GM23248 (cell line): Measurements from ENCODE around the gene ZDHHC1. TPM values are rescaled to one million over a fixed set of nuclear protein-coding genes. Genes with fewer than 3 reads are reported as not detected.

Experiments used
- DNase-seq: peaks from one replicate; pipeline ENCODE4 v3.0.0-alpha.2; 2015
- H2AFZ ChIP-seq: fragments of 200-600 bp; sonication (generic); 2 replicates; pipeline ENCODE4 v1.6.1; 2016; ENCODE audit warnings: antibody characterized with exemption
- H3F3A ChIP-seq: fragments of 200-600 bp; sonication (generic); 2 replicates; pipeline ENCODE4 v1.6.1; 2016; ENCODE audit warnings: mild to moderate bottlenecking, antibody characterized with exemption, mixed run types; ENCODE audit not compliant: insufficient read depth
- H3K27ac ChIP-seq: fragments of 200-600 bp; sonication (generic); 2 replicates; pipeline ENCODE4 v1.5.1; 2016; ENCODE audit warnings: mild to moderate bottlenecking
- H3K27me3 ChIP-seq: fragments of 200-600 bp; sonication (generic); replicated peaks from 2 replicates; pipeline ENCODE4 v1.6.1; 2016; ENCODE audit warnings: mild to moderate bottlenecking; ENCODE audit not compliant: insufficient read depth
- H3K36me3 ChIP-seq: fragments of 200-600 bp; sonication (generic); 2 replicates; pipeline ENCODE4 v1.6.1; 2016; ENCODE audit warnings: low read depth, mild to moderate bottlenecking
- H3K4me1 ChIP-seq: fragments of 200-600 bp; sonication (generic); 2 replicates; pipeline ENCODE4 v1.6.1; 2016; ENCODE audit warnings: mild to moderate bottlenecking; ENCODE audit not compliant: insufficient read depth
- H3K4me2 ChIP-seq: fragments of 200-600 bp; sonication (generic); one replicate; pipeline ENCODE4 v1.6.1; 2016; ENCODE audit warnings: mild to moderate bottlenecking; ENCODE audit not compliant: unreplicated experiment
- H3K4me3 ChIP-seq: fragments of 200-600 bp; sonication (generic); 2 replicates; pipeline ENCODE4 v1.5.1; 2016; ENCODE audit warnings: mild to moderate bottlenecking
- H3K79me2 ChIP-seq: fragments of 200-600 bp; sonication (generic); 2 replicates; pipeline ENCODE4 v1.6.1; 2016; ENCODE audit warnings: mild to moderate bottlenecking; ENCODE audit not compliant: insufficient read depth
- H3K9ac ChIP-seq: fragments of 200-600 bp; sonication (generic); 2 replicates; pipeline ENCODE4 v1.6.1; 2016; ENCODE audit warnings: mild to moderate bottlenecking
- H3K9me2 ChIP-seq: fragments of 200-600 bp; sonication (generic); 2 replicates; pipeline ENCODE4 v1.6.1; 2016; ENCODE audit warnings: mixed run types, mild to moderate bottlenecking, moderate library complexity; ENCODE audit not compliant: insufficient read depth
- H3K9me3 ChIP-seq: fragments of 200-600 bp; sonication (generic); one replicate; pipeline ENCODE4 v1.6.1; 2017; ENCODE audit warnings: low read depth
- H4K20me1 ChIP-seq: fragments of 200-600 bp; sonication (generic); 2 replicates; pipeline ENCODE4 v1.6.0; 2016; ENCODE audit not compliant: insufficient read depth
- EZH2 ChIP-seq: fragments of 200-600 bp; sonication (generic); IDR thresholded peaks from 2 replicates; pipeline ENCODE4 v1.6.1; 2018; ENCODE audit warnings: antibody characterized with exemption, mild to moderate bottlenecking; ENCODE audit not compliant: insufficient read depth, poor library complexity, severe bottlenecking
- EZH2phosphoT487 ChIP-seq: fragments of 200-600 bp; sonication (generic); IDR thresholded peaks from 2 replicates; pipeline ENCODE4 v1.6.1; 2018; ENCODE audit warnings: antibody characterized with exemption, moderate library complexity, mild to moderate bottlenecking, low read depth; ENCODE audit not compliant: insufficient read depth
- WGBS, 2 experiments: methylation state at CpG; one replicate each; pipeline ENCODE4 v1.1.6; 2015 to 2017; ENCODE audit warnings: low lambda C conversion rate in 2 of 2, low coverage in 1 of 2; ENCODE audit errors: missing lambda C conversion rate in 2 of 2; 5-methylcytosine and 5-hydroxymethylcytosine counted together
- in situ Hi-C: fragments of 300-500 bp; cut with MboI; formaldehyde crosslinking; loops from 2 replicates; pipeline ENCODE4 v1.15.0; 2020
- polyA plus RNA-seq: library from polyadenylated mRNA; unstranded; fragments of >200 nt; fragmentation: Nextera tagmentation; extraction: Ambion mirVana; gene quantifications from 2 replicates; pipeline ENCODE4 v1.2.1, GENCODE V29; 2016
- total RNA-seq: library from RNA; depleted of rRNA; stranded (reverse); fragments of >200 nt; shearing (Covaris generic); gene quantifications from 2 replicates; pipeline ENCODE4 v1.2.3, GENCODE V29; 2014

ZDHHC1 gene
- total and polyA plus RNA-seq, 2 experiments from 2014 or later: 9.2 to 10.9 TPM

DNA sequence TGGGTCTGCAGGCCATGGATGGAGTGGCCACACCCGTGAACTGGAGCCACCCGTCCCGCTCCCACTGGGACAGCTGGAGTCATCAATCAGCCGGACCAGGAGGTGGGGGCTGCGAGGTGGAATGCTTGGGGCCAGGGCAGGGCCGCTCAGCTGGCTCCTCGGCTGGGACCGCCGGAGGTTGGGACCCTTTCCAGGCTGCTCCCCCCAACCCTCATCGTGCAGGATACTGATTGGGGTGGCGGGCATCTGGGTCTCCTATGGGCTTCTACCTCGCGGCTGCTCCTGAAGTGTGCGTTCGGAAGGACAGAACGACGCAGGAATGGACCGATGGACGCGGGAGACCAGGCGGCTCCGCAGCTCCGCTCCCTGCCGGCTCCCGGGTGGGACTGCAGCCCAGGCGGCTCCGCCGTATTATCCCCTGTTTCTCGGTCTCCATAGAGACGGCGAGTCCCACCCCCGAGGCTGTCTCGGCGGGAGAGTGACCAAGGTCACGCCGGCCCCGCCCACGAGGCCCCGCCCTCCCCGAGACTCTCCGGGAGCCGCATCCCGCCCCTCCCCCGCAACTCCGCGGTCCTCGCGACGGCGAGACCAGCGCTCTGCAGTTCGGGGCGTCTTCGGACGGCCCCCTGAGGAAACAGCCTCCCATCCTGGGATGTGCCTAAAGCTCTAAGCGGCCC, 23.0 kb downstream of the ZDHHC1 start, which contains the start of gene TPPP3:
TSS of gene TPPP3 (minus strand) at position 388 of the 677 bp plus-strand sequence. CDS start 2,387 bp downstream, outside the sequence.
- in situ Hi-C loops: no loop called here
- peak within 1 kb of the TSS; percentile 54 for H3K4me3 ChIP-seq
- peaks cover 6% of the 10 kb centered on the region; the same call in 1 of the 2 replicates for H3K4me1 ChIP-seq
- peak; percentile 91 for DNase-seq
- H3F3A ChIP-seq: no peaks in the 10 kb centered on the region
- no peaks in the 10 kb centered on the region for H3K9me3 ChIP-seq
- H3K36me3 ChIP-seq: no peaks in the 10 kb centered on the region
- peak within 1 kb of the TSS; percentile 64 for H2AFZ ChIP-seq
- H3K4me2 ChIP-seq: peak within 1 kb of the TSS; percentile 61
- peak within 1 kb of the TSS; percentile 69 for H3K9ac ChIP-seq
- no peaks in the 10 kb centered on the region for H3K27me3 ChIP-seq
- no peaks in the 10 kb centered on the region for H3K79me2 ChIP-seq
- 3 to 6% methylated on average over 39 to 48 of the region's 56 CpGs for WGBS, 2 experiments
- no peaks in the 10 kb centered on the region for H4K20me1 ChIP-seq
- TF ChIP-seq EZH2phosphoT487 (no peak), EZH2 (no peak)
- H3K27ac ChIP-seq: no peak within 1 kb of the TSS
- H3K9me2 ChIP-seq: no peaks in the 10 kb centered on the region

DNA sequence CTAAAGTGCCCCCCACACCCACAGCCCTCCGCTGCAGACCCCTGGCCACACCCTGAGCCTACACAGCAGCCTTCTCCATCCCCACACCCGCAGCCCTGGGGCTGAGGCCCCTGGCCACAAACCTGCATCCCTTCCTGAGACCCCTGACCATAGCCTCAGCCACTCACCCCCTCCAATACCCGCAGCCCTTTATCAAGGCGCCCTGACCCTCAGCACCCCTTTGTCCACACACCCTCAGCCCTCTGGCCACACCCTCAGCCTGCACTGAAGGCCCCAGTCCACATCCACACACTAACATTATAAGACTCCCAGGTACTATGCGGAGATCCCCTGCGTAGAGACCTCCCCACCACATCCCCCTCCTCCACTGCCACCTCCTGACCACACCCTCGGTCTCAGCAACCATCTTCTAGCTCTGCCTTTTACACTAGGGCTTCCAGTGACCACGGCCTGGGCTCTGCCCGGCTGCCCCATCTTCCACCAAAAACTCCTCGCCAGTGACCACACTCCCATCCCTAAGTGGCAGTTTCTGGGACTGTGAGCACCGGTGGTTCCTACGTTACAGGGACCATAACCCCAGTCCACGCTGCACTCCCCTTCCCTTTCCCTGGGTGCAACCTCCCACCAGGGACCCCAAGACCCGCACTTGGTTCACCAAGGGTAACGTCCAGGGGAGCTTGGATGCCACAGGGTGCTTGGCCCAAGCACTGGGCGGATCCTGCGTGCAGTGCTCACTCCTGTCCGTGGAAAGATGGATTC, 23.8 kb downstream of the ZDHHC1 start:
- H3F3A ChIP-seq: no peaks in the 10 kb centered on the region
- no peaks in the 10 kb centered on the region for H4K20me1 ChIP-seq
- TF ChIP-seq EZH2phosphoT487: no peak
- TF ChIP-seq EZH2: no peak
- no peaks in the 10 kb centered on the region for H3K9me3 ChIP-seq
- H3K4me1 ChIP-seq: peaks cover 6% of the 10 kb centered on the region; the same call in 1 of the 2 replicates
- peak overlapping the region; percentile 61 for H3K4me2 ChIP-seq
- peak overlapping the region; percentile 64 for H2AFZ ChIP-seq
- H3K27me3 ChIP-seq: no peaks in the 10 kb centered on the region
- H3K9ac ChIP-seq: peak overlapping the region; percentile 69
- H3K9me2 ChIP-seq: no peaks in the 10 kb centered on the region
- in situ Hi-C loops: no loop called here
- no peaks in the 10 kb centered on the region for H3K79me2 ChIP-seq
- DNase-seq: no peak
- WGBS, 2 experiments: 62 to 68% methylated on average over 18 of the region's 18 CpGs
- peak overlapping the region; percentile 54; the same call in 1 of the 2 replicates for H3K4me3 ChIP-seq
- H3K27ac ChIP-seq: no peak overlapping the region
- no peaks in the 10 kb centered on the region for H3K36me3 ChIP-seq

DNA sequence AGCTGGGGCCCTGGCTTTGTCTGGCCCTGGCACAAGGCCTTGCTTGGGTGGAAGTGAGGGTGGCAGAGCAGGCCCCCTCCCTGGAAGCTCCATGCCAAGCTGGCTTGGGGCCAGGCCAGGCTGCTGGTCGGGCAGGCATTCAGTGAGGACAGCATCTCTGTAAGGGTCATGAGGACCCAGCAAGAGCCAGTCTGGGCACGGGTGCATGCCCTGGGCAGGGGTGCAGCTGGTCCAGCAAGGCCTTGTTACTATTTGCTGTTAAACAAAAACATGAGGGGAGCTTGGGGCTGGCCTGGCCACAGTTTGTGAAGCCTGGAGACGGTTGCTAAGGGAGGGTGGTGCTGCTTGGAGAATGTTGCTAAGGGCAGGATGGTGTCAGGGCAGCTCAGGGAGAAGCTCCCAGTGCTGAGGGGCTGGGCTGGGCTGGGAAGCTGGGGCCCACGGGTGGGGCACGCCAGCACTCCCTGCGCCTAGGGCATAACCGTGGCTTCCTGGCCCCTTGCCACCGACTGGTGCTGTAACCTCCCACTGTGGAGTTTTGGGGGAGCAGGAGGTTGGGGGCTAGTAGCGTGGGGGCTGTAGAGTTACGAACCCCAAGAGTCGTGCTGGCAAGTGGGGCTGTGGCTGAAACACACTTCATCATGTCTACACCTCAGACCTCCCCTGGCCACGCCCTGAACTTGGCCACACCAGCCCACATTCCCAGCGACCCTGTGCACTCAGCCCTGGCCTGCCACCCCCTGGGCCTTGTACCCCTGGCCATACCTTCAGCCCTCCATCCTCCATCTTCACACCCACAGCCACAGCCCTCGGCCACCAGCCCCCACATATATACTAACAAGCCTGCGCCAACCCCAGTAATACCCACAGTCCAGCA, 24.6 kb downstream of the ZDHHC1 start:
- Histone ChIP-seq H3K4me3 (no peak overlapping the region), H3F3A (no peaks in the 10 kb centered on the region), H2AFZ (no peak overlapping the region), H4K20me1 (no peaks in the 10 kb centered on the region), H3K9me2 (no peaks in the 10 kb centered on the region), H3K4me2 (no peak overlapping the region), H3K4me1 (peaks cover 3% of the 10 kb centered on the region; the same call in 1 of the 2 replicates), H3K27ac (no peak overlapping the region), H3K27me3 (no peaks in the 10 kb centered on the region), H3K79me2 (no peaks in the 10 kb centered on the region), H3K9ac (no peak overlapping the region), H3K9me3 (no peaks in the 10 kb centered on the region), H3K36me3 (no peaks in the 10 kb centered on the region)
- TF ChIP-seq EZH2phosphoT487 (no peak), EZH2 (no peak)
- WGBS, 2 experiments: 28 to 50% methylated on average over 11 to 15 of the region's 15 CpGs
- peak; percentile 49 for DNase-seq
- in situ Hi-C loops: no loop called here
